Epithelial cell of proximal tubule (primary cell): ENCODE results near the gene DRGX. TPM values are rescaled to one million over a fixed set of nuclear protein-coding genes. Genes with fewer than 3 reads are reported as not detected.

Experiments
- DNase-seq: peaks from one replicate; pipeline ENCODE4 v3.0.0-alpha.2; 2011; ENCODE audit warnings: low read depth
- H3K4me3 ChIP-seq: 2 replicates; pipeline ENCODE4 v1.5.1; 2011; ENCODE audit warnings: low read depth, mild to moderate bottlenecking, low read length
- CTCF ChIP-seq: conservative IDR thresholded peaks from 2 replicates; pipeline ENCODE4 v1.5.1; 2012; ENCODE audit warnings: low read depth, mild to moderate bottlenecking, low read length
- total RNA-seq: library from RNA; depleted of rRNA; stranded (reverse); fragments of >200 nt; gene quantifications from 2 replicates; pipeline ENCODE4 v1.2.3, GENCODE V29; 2015

DRGX gene
- total RNA-seq, 1 donor from 2014 or later, result not detected

GRCh38 chr10:49398986-49399385 lies 3.1 kb upstream of the DRGX start:
- no peak for TF ChIP-seq CTCF
- DNase-seq, result no peak
- no peak overlapping the region for H3K4me3 ChIP-seq

- TF ChIP-seq CTCF, result no peak
- peak overlapping the region; percentile 38 for H3K4me3 ChIP-seq
- no peak for DNase-seq
These were observed 2.3 kb upstream of the DRGX start for GRCh38 chr10:49398000-49398861.

GRCh38 chr10:49397036-49397999 lies 1.4 kb upstream of the DRGX start:
- H3K4me3 ChIP-seq, result no peak overlapping the region
- no peak for TF ChIP-seq CTCF
- DNase-seq, result no peak

GRCh38 chr10:49396666-49396999 lies 744 bp upstream of the DRGX start:
- H3K4me3 ChIP-seq, result no peak overlapping the region
- no peak for DNase-seq
- no peak for TF ChIP-seq CTCF

- TF ChIP-seq CTCF, result no peak
- no peak overlapping the region for H3K4me3 ChIP-seq
- no peak for DNase-seq
These were observed 752 bp downstream of the DRGX start for GRCh38 chr10:49394933-49395740.

GRCh38 chr10:49393757-49394156 lies 2.1 kb downstream of the DRGX start:
- no peak for DNase-seq

More at GRCh38 chr10:49393757-49394156, 2.1 kb downstream of the DRGX start:
- no peak overlapping the region for H3K4me3 ChIP-seq
- TF ChIP-seq CTCF, result peak; percentile 9
